Measurements from ENCODE around the gene MYH6. TPM values are rescaled to one million over a fixed set of nuclear protein-coding genes. Genes with fewer than 3 reads are reported as not detected.
"Not testable (repeated sequence)": the region's sequence is repeated elsewhere in the genome, so short reads cannot be mapped to it uniquely, and the experiment has no call there.

Gene MYH6
- total RNA-seq, 1 experiment from 2014 or later = 0.07 TPM

GRCh38 chr14:23401291-23401690 lies 6.8 kb downstream of the MYH6 start:
- no peak overlapping the region for H3K56ac ChIP-seq (ENCODE audit: insufficient read length, low read depth, low read length)
- H3K9ac ChIP-seq (ENCODE audit: extremely low read depth, insufficient read length, low read length) = no peak overlapping the region
- Mint-ChIP-seq H3K4me1 (peaks cover 6 to 13% of the 10 kb centered on the region in 2 experiments), H3K4me3 (no peak overlapping the region), H3K27me3 (ENCODE audit: low read depth) (peaks cover 50% of the 10 kb centered on the region), H3K36me3 (ENCODE audit: insufficient read depth in 1 of 3, low read depth in 3 of 3) (no peaks in the 10 kb centered on the region), H3K9me3 (no peaks in the 10 kb centered on the region; a peak in 1 of 5 replicates), H3K27ac (no peak overlapping the region)
- no peak overlapping the region for H2BK15ac ChIP-seq (ENCODE audit: low read depth, low read length)
- no peak overlapping the region for H2BK20ac ChIP-seq (ENCODE audit: low read depth, low read length, poor library complexity, severe bottlenecking)
- no peak overlapping the region for H3K14ac ChIP-seq (ENCODE audit: insufficient read depth, low read length)
- H2BK5ac ChIP-seq (ENCODE audit: insufficient read length, low read length) = no peak overlapping the region
- H3T11ph ChIP-seq (ENCODE audit: low read length) = no peak overlapping the region
- H3K27ac ChIP-seq (ENCODE audit: insufficient read length, low read depth, low read length) = no peak overlapping the region
- H3K23me2 ChIP-seq (ENCODE audit: insufficient read length, low read depth, low read length, poor library complexity, severe bottlenecking) = no peaks in the 10 kb centered on the region
- H2BK12ac ChIP-seq (ENCODE audit: insufficient read length, low read depth, low read length) = no peak overlapping the region
- TF ChIP-seq, protein P1, sequence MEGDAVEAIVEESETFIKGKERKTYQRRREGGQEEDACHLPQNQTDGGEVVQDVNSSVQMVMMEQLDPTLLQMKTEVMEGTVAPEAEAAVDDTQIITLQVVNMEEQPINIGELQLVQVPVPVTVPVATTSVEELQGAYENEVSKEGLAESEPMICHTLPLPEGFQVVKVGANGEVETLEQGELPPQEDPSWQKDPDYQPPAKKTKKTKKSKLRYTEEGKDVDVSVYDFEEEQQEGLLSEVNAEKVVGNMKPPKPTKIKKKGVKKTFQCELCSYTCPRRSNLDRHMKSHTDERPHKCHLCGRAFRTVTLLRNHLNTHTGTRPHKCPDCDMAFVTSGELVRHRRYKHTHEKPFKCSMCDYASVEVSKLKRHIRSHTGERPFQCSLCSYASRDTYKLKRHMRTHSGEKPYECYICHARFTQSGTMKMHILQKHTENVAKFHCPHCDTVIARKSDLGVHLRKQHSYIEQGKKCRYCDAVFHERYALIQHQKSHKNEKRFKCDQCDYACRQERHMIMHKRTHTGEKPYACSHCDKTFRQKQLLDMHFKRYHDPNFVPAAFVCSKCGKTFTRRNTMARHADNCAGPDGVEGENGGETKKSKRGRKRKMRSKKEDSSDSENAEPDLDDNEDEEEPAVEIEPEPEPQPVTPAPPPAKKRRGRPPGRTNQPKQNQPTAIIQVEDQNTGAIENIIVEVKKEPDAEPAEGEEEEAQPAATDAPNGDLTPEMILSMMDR (conservative IDR thresholded peaks at IDR 0.05) = no peak
- H3K79me2 ChIP-seq (ENCODE audit: insufficient read depth, low read length) = no peaks in the 10 kb centered on the region
- no peak overlapping the region for H3K18ac ChIP-seq (ENCODE audit: insufficient read length, low read depth, low read length)
- DNase-seq = no peak
- no peaks in the 10 kb centered on the region for H3K79me1 ChIP-seq (ENCODE audit: insufficient read depth, low read depth, low read length, poor library complexity, severe bottlenecking)
- H2BK120ac ChIP-seq (ENCODE audit: low read depth, low read length, poor library complexity, severe bottlenecking) = no peak overlapping the region
- H2AFZ ChIP-seq (ENCODE audit: low read length) = no peak overlapping the region
- H3K4me2 ChIP-seq (ENCODE audit: insufficient read depth, insufficient read length, low read length) = no peak overlapping the region
- H3K4me1 ChIP-seq (ENCODE audit: insufficient read depth, low read length) = no peaks in the 10 kb centered on the region
- no peaks in the 10 kb centered on the region for H3K9me3 ChIP-seq (ENCODE audit: control insufficient read depth, low read depth, low read length)
- no CpG with 5 or more reads among the region's 4 CpGs for WGBS (ENCODE audit: extremely low coverage, insufficient read length, low lambda C conversion rate)
- no peak overlapping the region for H4K91ac ChIP-seq (ENCODE audit: insufficient read length, low read depth, low read length)
- no peaks in the 10 kb centered on the region for H3K27me3 ChIP-seq (ENCODE audit: insufficient read depth, low read length)
- no peak overlapping the region for H4K5ac ChIP-seq (ENCODE audit: insufficient read length, low read depth, low read length)
- no peaks in the 10 kb centered on the region for H4K20me1 ChIP-seq (ENCODE audit: control insufficient read depth, insufficient read depth, insufficient read length)
- no peak overlapping the region for H3K4ac ChIP-seq (ENCODE audit: low read depth, low read length)
- H2AK5ac ChIP-seq (ENCODE audit: insufficient read length, low read length) = no peak overlapping the region
- no peak overlapping the region for H3K23ac ChIP-seq (ENCODE audit: insufficient read length, low read depth, low read length)
- no peak overlapping the region for H4K8ac ChIP-seq (replicated peaks; ENCODE audit: insufficient read length, low read depth, low read length)

DNA sequence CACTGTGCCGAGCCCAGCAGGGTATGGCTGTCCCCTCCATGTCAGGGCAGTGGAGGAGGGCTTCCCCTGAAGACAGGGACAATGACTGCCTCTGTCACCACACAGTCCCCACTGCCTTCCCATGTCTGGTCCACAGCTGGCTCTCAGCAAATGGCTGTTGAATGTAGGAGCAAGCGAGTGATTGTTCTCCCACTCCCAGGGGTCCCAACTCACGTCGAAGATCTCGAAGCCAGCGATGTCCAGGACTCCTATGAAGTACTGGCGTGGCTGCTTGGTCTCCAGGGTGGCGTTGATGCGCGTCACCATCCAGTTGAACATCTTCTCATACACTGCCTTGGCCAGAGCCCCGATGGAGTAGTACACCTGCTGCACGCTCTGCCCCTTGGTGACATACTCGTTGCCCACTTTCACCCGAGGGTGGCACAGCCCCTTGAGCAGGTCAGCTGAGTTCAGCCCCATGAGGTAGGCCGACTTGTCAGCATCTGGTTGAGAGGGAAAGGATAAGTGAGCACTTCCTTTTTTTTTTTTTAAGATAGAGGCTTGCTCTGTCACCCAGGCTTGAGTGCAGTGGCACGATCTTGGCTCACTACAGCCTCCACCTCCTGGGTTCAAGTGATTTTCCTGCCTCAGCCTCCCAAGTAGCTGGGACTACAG lies 7.5 kb downstream of the MYH6 start:
- not testable (repeated sequence) for H3K27ac Mint-ChIP-seq; H2AFZ ChIP-seq (ENCODE audit: low read length); H3K9ac ChIP-seq (ENCODE audit: extremely low read depth, insufficient read length, low read length); H3T11ph ChIP-seq (ENCODE audit: low read length); H4K91ac ChIP-seq (ENCODE audit: insufficient read length, low read depth, low read length); H4K20me1 ChIP-seq (ENCODE audit: control insufficient read depth, insufficient read depth, insufficient read length); H2BK20ac ChIP-seq (ENCODE audit: low read depth, low read length, poor library complexity, severe bottlenecking); H3K23me2 ChIP-seq (ENCODE audit: insufficient read length, low read depth, low read length, poor library complexity, severe bottlenecking); H3K27ac ChIP-seq (ENCODE audit: insufficient read length, low read depth, low read length); H2BK15ac ChIP-seq (ENCODE audit: low read depth, low read length); H3K79me1 ChIP-seq (ENCODE audit: insufficient read depth, low read depth, low read length, poor library complexity, severe bottlenecking); DNase-seq; H3K9me3 ChIP-seq (ENCODE audit: control insufficient read depth, low read depth, low read length); H3K56ac ChIP-seq (ENCODE audit: insufficient read length, low read depth, low read length); H3K4me1 ChIP-seq (ENCODE audit: insufficient read depth, low read length); H2BK120ac ChIP-seq (ENCODE audit: low read depth, low read length, poor library complexity, severe bottlenecking); H4K5ac ChIP-seq (ENCODE audit: insufficient read length, low read depth, low read length); H2BK12ac ChIP-seq (ENCODE audit: insufficient read length, low read depth, low read length); H2AK5ac ChIP-seq (ENCODE audit: insufficient read length, low read length); H3K79me2 ChIP-seq (ENCODE audit: insufficient read depth, low read length); H3K4ac ChIP-seq (ENCODE audit: low read depth, low read length); H4K8ac ChIP-seq (replicated peaks; ENCODE audit: insufficient read length, low read depth, low read length); H3K9me3 Mint-ChIP-seq; H3K4me1 Mint-ChIP-seq; H3K27me3 ChIP-seq (ENCODE audit: insufficient read depth, low read length); H3K14ac ChIP-seq (ENCODE audit: insufficient read depth, low read length); H2BK5ac ChIP-seq (ENCODE audit: insufficient read length, low read length); H3K36me3 Mint-ChIP-seq (ENCODE audit: insufficient read depth in 1 of 3, low read depth in 3 of 3); H3K23ac ChIP-seq (ENCODE audit: insufficient read length, low read depth, low read length); H3K18ac ChIP-seq (ENCODE audit: insufficient read length, low read depth, low read length); H3K4me2 ChIP-seq (ENCODE audit: insufficient read depth, insufficient read length, low read length); H3K4me3 Mint-ChIP-seq
- no CpG with 5 or more reads among the region's 16 CpGs for WGBS (ENCODE audit: extremely low coverage, insufficient read length, low lambda C conversion rate)
- peaks cover 43% of the 10 kb centered on the region for H3K27me3 Mint-ChIP-seq (ENCODE audit: low read depth)
